ENCODE data around the gene CSF1. TPM values are rescaled to one million over a fixed set of nuclear protein-coding genes. Genes with fewer than 3 reads are reported as not detected.

CSF1 gene
- polyA plus RNA-seq, 1 donor, result 7.1 TPM

DNA sequence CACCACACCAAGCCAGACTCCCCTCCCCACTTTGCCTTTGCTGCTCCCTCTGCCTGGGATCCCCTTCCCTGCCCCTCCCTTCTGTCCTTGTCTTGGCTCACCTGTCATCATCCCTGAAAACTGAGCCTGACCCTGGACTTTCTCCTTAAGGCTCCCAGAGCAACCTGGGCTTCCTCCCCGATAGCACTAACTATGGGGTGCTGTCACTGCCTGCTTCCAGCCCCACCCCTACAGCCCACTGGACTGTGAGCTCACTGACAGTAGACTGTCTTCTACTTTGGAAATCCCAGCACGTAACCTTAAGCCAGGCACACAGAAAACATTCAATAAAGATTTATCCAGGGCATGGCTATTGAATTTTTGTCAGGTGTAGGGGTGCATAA is 9.5 kb upstream of the CSF1 start:
- no peak for DNase-seq

DNA sequence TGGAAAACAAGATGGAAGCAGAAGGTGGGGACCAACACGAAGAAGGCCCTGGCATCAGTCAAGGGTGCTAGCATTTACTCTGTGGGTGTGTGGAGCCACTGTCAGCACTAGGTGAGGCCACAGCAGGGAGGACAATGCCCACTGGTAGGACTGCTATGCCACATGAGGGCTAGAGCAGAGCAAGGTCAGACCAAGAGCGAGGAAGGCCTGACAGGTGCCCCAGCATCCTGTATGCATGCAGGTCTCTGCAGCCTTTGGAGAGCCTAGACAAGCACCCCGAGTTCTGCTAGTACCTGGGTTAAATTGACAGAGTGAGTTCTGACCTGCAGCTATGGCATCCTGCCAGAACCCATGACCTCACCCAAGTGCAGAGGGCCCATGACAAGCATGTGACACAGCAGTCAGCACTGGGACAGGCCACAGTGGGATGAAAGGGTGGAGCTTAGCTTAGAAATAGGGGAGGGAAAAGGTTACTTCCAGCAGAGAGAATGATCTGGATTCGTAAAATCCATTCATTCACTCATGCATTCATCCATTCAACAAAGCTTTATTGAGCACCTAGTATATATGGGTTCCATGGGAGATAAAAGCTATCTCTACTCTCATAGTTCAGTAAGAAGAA is 9.0 kb upstream of the CSF1 start:
- no peak for DNase-seq

DNA sequence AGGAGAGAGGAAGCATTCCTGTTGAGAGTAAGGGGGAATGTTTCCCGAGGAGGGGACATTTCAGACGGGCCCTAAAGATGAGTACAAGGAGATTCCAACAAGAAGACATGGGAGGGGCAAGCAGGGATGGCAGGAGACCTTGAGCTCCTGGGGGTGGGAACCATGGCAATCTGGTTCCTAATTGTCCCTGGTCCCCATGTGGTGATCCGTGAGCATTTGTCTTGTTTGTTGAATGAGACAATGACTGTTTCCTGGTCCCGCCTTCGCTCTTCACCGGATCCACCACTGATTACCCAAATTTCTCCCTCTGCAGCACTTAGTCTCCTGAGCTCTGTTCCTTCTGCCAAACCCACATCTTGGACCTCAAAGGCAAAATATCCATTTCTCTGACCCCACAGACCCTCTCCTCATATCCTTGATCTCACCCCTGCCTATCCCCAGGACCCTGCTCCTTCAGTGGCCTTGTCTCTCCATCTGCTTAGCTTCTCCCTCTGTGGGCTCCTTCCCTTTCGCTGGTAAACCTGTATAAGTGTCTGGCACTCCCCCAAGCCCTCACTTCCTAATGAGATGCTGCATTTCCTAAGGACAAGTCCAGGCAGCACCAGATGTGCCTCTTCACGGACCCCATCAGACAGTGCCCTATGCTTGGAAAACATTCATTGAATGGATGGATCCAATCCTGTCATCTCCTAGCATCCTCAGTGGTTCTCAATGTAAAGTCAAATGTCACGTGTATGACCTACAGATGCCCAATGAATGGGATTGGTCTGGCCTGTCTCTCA is 8.3 kb upstream of the CSF1 start:
- DNase-seq, result no peak

DNA sequence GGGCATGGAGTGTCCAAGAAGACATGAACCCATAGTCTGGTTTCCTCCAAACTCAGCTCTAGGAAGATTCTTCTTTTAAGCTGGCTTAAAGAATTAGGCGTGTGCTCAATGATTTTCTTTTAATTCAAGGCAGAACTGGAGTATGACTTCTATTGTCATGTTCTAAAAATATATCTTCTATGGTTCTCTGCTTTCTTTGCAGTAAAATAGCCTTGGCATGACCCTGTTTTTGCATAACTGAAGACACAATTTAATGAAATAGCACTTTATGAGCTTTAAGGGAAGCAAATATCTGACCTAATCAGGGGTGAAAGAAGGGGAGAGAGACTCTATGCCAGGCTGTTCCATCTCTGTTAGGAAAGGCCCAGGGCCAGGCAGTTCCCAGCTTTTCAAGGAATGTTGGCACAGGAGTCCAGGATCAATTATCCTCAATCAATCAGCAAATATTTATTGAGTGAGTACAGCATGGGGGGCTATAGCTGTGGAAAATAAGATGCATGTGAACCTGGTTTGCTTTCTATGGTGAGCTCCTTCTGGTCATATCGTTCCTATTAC is 7.2 kb upstream of the CSF1 start:
- DNase-seq, result no peak

DNA sequence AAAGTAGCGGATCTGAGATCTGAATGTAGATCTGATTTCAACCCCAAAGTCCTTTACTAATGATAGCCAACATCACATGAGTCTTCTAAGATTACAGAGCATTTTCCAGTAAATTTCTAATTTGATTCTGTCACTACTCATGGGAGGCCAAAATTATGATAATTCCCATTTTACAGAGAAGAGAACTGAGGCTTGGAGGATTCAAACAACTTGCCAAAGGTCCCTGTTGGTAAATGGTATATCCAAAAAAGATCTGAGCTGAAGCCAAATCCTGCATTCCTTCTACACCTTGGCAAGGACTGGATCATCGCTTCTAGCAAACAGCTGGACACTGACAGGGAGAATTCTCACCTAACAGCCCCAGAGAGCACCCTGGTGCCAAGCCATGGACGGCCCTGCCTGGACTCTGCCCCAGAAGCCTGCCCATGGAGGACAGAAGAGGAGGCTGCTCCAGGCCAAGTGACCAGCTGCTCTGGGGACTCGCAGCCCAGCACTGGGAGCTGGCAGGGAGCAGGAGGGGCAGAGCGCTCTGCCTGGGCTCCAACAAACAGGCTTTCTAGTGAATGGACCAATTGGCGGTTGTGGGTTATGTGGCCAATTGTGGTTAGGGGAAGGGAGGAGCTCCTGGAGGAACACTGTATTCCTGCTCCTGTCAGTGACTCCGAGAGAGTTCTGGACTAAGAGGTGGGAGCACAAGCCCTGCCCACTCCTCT is 6.4 kb upstream of the CSF1 start:
- DNase-seq, result no peak

DNA sequence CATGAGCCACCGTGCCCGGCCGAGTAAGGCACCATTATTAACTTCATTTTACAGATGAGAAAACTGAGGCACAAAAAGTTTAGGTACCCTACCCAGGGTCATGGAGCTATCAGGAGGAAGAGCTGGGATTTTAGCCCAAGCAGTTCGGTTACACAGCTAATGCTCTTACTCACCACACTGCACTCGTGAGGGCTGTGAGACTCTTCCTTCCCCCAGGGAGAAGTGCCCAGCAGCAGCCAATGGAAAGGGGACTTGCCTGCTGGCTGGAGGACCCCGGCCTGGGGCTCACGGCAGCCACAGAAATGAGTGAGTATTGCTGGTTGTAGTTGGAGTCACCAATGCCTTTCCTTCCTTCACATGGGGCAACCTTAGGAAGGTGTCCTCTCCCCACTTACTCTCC is 5.2 kb upstream of the CSF1 start:
- DNase-seq, result no peak

DNA sequence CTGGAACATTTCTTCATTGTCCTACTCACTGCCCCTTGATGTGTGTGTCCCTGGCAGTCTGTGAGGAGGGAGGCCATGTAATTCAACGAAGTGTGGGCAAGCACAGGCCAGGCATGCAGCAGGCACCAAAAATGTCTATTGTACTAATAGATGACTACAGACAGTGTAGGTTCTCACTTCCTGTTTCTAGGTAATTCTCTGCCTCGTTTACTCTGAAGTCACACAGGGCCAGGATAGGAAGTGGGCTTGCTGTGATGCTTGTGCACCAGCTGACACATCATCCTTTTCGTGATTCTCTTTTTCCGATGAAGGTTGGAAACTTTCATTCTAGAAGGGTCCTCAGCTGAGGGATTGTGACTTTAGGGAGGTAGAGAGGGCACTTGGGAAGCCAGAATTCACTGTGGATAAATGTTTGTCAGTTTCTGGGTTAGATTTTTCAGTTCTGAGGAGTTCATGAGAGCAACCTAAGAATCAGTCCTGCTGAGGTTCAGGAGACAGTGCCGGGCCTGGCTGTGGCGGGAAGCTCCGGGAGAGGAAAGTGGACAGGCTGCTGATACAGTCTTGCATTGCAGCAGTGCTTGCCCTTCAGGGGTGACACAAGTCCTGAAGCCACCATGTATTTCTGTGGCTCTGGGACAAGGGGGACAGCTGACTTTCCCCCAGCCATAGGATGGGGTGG is 4.3 kb upstream of the CSF1 start:
- no peak for DNase-seq

DNA sequence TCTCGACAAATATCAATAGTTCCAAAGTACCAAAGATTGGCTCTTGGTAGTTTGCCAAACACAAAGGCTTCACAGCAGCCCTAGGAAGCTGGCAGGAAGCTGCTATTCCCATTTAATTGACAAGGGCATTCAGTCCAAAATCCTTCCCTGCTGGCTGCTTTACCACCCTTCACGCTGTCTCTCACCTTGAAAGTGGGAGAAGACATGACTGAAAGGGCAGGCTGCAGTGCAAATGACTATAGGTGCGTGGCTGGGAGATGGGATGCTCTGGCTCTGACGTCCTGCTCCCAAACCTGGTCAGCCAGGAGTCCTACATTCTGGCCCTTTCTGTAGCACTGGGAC is 3.8 kb upstream of the CSF1 start:
- DNase-seq, result no peak

DNA sequence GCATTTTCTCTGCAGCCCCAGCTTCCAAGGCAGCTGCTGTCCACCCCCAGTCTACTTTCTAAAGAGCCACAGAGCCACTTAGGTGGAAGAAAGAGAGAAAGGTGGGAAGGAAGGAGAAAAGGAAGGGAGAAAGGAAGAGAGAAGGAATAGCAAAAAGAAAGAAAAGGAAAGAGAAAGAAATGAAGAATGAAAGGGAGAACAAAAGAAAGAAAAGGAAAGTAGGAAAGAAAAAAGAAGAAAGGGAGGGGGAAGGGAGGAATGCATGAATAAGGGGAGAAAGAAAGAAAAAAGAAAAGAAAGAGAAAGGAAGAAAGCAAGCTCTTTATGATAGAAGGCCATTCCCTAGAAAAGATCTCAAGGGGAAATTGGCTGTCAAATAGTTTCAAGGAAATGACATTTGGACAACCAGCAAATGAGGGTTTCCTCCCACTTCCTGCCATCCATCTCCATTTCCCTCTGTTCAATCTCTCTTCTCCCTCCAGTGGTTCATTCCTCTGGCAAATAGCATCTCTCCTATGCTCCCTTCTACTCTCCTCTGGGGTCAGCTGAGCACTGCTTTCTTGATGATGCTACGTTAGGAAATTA is 3.4 kb upstream of the CSF1 start:
- DNase-seq, result no peak

DNA sequence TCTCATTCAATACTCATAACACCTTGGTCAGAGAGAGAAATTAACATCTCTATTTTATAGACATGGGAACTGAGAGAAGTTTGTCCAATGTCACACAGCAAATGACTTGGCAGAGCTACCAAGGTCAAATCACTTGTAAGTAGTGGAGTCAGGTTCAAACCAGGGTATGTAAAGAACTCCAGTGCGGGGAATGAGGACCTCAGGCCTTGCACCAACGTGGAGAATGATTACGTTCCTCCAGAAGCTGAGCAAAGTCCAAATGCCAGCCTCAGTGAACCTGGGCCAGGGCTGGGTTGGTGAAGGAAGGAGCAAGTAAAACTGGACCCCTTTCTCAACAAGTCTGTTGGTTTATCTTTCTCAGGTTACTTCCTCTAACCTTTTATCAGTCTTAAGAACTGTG is 1.8 kb upstream of the CSF1 start:
- no peak for DNase-seq

DNA sequence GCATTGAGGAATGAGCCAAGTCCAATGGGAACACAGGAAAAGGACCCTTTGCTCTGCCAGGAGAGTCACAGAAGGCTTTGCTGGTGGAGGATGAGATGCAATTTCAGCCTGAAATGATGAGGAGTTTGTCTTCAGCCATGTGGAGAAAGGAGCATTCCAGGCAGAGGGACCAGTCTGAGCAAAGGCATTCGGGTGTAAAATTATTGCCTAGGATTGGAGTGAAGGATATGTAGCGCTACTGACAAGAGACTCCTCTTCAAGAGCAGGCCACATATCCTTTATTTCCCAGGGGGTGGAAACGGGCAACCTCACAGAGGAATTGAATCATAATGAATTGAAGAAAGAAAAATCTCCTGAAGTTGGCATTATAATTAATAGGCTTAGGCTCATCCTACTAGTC is 1.1 kb upstream of the CSF1 start:
- DNase-seq, result no peak

DNA sequence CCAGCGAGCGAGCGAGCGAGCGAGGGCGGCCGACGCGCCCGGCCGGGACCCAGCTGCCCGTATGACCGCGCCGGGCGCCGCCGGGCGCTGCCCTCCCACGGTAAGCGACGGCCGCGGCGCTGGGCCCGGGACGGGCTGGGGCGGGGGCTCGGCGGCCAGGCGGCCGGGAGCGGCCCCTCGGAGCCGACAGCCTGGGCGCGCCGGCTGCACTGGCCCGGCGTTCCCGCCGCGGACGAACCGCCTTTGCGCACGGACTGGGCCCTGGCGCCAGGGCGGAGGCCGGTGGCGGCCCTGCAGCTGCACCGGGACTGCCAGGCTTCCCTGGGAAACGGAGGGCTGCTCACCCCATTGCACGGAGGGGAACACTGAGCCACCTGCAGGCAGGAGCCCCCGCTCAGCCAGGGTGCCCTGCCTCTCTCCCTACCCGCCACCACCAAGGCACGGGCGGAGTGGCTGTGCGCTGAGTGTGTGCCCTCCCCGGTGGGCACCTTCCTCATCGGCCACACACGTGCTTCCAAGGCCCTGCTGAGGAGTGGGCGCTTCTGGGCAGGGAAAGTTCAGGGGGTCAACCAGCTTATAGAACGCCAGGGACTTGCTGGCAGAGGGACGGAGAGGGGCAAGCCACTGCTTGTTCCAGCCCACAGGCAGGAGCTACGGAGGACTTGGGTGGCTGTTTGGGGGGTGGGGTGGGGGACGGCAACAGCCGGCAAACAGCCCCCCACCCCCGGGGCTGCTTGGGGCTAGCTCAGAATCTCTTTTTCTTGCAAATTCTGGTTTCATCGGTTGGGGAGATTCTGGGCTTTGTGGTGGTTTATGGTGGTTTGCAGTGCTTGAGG is 532 bp downstream of the CSF1 start:
- no peak for DNase-seq

DNA sequence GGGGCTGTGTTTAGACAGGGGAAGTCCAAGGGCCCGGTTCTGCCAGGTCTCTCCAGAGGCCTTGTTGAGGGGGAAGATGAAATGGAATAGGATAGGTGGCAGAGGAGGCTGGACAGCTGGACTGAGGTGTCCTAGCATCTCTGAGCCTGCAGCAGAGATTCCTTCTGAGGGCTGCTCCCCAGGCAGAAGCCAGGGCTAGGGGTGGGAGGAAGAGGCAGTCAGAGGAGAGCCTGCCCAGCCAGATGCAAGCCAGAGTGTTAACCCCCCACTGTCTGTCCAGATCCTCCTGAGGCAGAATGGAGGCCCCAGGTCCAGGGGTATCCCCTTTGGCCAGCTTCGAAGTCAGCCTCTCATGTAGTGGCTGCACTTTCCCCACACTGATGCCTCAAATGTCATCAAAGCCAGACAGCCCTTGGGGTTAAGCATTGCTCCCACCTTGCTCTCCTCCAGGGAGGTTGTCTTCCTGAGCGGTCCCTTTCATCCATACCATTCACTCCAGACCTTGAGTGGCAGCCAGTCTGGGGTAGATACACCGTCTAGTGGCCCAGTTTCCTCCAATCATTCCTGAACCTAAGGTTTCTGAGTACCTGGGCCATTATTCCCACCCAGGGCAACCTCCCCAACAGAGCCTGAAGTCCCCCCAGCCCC is 1.7 kb downstream of the CSF1 start:
- no peak for DNase-seq

DNA sequence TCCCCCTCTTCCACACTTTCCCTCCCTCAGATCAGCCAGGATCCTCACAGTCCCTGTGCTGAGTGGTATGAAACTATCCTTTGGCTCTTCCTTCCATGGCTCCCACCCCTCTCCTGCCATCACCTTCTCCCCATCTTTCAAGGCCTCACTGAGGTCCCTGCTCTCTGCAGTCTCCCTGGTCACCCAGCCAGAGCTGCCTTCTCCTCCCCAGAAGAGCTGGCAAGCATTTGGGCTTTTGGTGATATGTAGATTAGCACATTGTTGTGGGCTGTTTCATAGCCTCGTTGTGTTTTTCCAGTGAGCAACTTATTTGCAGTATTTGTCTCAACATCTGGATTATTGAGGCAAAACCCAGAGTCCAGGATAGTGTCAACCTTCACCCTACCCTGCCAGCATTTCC is 2.2 kb downstream of the CSF1 start:
- no peak for DNase-seq

DNA sequence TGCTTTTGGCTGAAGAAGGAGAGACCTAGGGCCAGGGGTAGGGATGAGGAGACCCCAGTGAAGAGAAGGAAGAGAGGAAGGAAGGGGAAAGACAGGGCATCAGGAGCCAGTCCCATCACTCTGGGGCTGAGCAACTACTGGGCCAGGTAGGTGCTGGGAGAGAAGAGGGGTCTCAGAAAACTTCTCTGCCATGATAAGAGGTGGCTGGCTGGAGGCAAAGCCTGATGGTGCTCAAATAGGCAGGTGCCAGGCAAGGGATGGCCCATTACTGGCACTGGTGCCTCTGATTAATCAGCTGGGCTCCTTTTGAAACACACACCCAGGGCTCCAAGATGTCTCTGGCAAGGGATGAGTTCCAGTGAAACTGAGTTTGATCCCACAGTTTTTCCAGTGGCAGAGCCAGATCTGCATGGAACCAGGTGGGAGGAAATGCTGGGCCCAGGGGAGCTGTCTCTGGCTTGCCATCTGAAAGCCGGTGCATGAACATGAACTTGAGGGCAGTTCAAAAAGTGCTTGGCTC is 2.8 kb downstream of the CSF1 start:
- no peak for DNase-seq

DNA sequence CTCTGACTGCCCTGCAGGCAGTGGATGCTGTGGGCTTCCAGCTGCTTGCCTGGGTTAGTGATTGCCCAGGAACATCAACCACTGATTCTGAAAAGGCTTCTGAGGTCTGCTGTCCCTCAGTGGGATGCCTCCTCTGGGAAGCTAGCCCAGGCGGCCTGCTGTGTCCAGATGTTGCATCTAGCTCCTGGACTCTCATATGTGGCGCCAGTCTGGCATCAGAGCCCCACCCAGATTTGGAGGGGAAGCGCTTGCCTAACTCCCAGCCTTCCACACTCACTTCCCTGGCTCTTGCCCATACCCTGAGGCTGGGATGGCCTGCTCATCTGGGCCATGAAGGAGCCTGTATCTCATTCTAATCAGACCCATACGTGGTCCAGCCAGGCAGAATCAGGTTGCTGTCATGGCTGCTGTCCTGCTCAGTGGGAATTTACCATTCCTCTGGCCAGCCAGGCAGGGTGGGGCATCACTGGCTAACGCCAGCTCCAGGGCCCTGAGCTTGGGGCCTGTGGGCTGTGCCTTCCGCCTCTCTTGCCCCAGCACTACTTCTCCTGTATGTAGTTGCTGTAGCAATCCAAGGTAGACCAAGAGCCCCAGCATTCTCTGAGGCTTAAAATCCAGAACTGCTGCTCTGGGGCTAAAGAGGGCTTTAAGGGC is 4.1 kb downstream of the CSF1 start:
- DNase-seq, result no peak

DNA sequence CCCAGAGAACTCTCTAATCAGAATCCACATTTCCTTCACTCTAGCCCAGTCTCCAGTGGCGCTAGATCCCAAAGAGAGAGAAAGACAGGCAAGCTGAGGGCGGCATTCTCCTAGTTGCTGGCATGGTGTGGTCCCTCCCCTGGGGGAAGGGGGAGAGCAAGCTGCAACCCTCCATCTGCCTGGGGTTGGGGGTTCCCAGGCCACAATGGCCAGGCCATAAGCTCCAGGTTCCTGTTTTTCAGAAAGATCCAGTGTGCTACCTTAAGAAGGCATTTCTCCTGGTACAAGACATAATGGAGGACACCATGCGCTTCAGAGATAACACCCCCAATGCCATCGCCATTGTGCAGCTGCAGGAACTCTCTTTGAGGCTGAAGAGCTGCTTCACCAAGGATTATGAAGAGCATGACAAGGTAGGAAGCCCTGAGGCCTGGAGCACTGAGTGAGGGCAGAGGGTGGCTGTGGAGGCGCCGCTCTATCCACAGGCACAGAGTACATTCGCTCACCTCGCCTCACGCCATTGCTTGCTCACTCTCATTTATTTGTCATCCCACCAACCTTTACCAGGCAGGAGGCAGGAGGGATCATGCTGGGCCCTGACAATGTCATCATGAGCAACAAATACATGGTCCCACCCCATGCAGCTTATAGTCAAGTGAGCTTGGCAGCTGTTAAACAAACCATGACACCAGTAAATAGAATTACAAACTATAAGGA is 6.6 kb downstream of the CSF1 start:
- no peak for DNase-seq

DNA sequence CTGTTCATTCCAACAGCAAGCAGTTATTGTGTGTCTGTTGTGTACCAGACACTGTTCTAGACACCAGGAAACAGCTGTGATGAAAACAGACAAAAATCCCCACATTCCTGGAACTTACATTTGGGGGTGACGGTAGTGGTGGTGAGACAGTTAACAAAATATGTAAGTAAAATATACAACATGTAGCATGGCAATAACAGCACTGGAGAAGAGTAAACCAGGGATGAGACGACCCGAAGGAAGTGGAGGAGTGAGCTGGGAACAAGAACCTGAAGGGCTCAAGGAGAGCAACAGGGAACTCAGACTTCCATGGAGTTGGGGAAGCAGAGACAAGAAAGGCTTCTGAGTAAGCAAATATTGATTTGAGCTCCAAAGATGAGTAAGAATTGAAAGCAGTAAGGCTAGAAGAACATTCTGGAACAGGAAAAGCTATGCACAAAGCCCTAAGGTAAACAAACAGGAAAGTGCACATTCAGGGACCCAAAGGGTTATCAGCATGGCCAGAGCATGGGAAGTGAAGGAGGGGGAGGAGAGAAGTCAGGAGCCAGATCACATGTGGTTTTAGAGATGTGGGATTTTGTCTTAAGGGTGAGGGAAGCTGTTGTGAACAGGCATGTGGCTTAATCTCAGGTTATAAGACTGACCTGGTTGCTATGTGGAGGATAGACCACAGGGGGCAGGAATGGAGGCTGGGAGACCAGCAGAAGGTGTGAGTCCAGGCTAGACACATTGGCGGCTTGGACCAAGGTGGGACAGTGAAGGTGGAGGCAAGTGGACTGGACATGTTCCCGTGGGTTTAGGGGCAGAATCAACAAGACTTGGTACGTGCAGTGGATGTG is 7.3 kb downstream of the CSF1 start:
- DNase-seq, result no peak

Measured in left kidney (tissue), 2 donors.